ENCODE data around the gene RGS11. TPM values are rescaled to one million over a fixed set of nuclear protein-coding genes. Genes with fewer than 3 reads are reported as not detected.

Gene RGS11
- total and polyA plus RNA-seq, 9 of the 15 experiments (the other 6 are each of a cell fraction or from before 2014, with no cell fraction given) = not detected

- H4K20me1 ChIP-seq (replicated peaks; ENCODE audit: control insufficient read depth, insufficient read depth, low read length) = peaks cover 3% of the 10 kb centered on the region
- ATAC-seq (no peak), DNase-seq (ENCODE audit: extremely low read depth in 1 of 4, low spot score in 3 of 4) (no peak), FAIRE-seq (no peak)
- TF ChIP-seq MCM3 (IDR thresholded peaks at IDR 0.05) = no peak
- no peak for TF ChIP-seq ZNF668 (CRISPR knock-in tag; IDR thresholded peaks at IDR 0.05)
- TF ChIP-seq ZNF41 (CRISPR knock-in tag; conservative IDR thresholded peaks at IDR 0.05) = no peak
- TF ChIP-seq, protein P1, sequence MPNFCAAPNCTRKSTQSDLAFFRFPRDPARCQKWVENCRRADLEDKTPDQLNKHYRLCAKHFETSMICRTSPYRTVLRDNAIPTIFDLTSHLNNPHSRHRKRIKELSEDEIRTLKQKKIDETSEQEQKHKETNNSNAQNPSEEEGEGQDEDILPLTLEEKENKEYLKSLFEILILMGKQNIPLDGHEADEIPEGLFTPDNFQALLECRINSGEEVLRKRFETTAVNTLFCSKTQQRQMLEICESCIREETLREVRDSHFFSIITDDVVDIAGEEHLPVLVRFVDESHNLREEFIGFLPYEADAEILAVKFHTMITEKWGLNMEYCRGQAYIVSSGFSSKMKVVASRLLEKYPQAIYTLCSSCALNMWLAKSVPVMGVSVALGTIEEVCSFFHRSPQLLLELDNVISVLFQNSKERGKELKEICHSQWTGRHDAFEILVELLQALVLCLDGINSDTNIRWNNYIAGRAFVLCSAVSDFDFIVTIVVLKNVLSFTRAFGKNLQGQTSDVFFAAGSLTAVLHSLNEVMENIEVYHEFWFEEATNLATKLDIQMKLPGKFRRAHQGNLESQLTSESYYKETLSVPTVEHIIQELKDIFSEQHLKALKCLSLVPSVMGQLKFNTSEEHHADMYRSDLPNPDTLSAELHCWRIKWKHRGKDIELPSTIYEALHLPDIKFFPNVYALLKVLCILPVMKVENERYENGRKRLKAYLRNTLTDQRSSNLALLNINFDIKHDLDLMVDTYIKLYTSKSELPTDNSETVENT (CRISPR knock-in tag; IDR thresholded peaks at IDR 0.05) = no peak
- no peak for TF ChIP-seq CBX2 (IDR thresholded peaks at IDR 0.05; ENCODE audit: insufficient read depth, low read length, poor library complexity, severe bottlenecking)
- in situ Hi-C loops (cut with MboI) (no loop called here), intact Hi-C loops (cut with micrococcal nuclease) (no loop called here)
- H3K4me1 ChIP-seq (replicated peaks in 1 of 2; ENCODE audit: control insufficient read depth in 2 of 2, insufficient read depth in 2 of 2, low read length in 2 of 2) = peaks cover 0 to 23% of the 10 kb centered on the region in 2 experiments; a peak in 1 of 5 replicates
- no peak overlapping the region for H3K4me3 ChIP-seq
- no peak overlapping the region for H2AFZ ChIP-seq (ENCODE audit: low read depth, low read length)
- H3K9me1 ChIP-seq (ENCODE audit: control insufficient read depth, insufficient read depth, low read length) = no peaks in the 10 kb centered on the region
- no peak overlapping the region for H3K4me2 ChIP-seq (ENCODE audit: insufficient read depth, low read length)
- H3K27me3 ChIP-seq (ENCODE audit: control insufficient read depth in 2 of 2, insufficient read depth in 2 of 2, low read length in 2 of 2) = no peaks in the 10 kb centered on the region
- BruUV-seq (replicated peaks) = no TSS peak
- CTCF ChIA-PET (ENCODE audit: low intra/inter-chr PET ratio) = no interaction called here
- WGBS (ENCODE audit: insufficient coverage, low coverage, missing lambda C conversion rate) = 95% methylated on average over 21 of the region's 21 CpGs
- 0 out of 4 replicates have a peak overlapping the region, but pooled peaks of 1 of the 2 experiments have one; percentile 48 for H3K9ac ChIP-seq (ENCODE audit: insufficient read depth in 1 of 2, low read depth in 2 of 2, low read length in 2 of 2)
- H3K27ac ChIP-seq (ENCODE audit: extremely low read depth, low read depth, low read length) = no peak overlapping the region
- H3K79me2 ChIP-seq (ENCODE audit: control insufficient read depth, insufficient read depth, low read length) = peaks cover 14% of the 10 kb centered on the region
- POLR2A ChIA-PET = interaction anchor here (0.6 kb wide), 1 partner anchor 688 kb away, joined by 3 read pairs; no protein-coding TSS in a partner anchor
- peaks cover 74% of the 10 kb centered on the region; the same call in 2 of the 3 replicates for H3K36me3 ChIP-seq (ENCODE audit: control insufficient read depth, insufficient read depth, low read length)
- no peaks in the 10 kb centered on the region for H3K9me3 ChIP-seq (replicated peaks; ENCODE audit: control insufficient read depth, insufficient read depth, low read depth, low read length)
These were observed 32.1 kb upstream of the RGS11 start for GRCh38 chr16:307691-308312.
